Measurements from ENCODE around the gene ABCA5. TPM values are rescaled to one million over a fixed set of nuclear protein-coding genes. Genes with fewer than 3 reads are reported as not detected.

ABCA5 gene
- total RNA-seq, 1 donor from 2014 or later = 7.7 TPM

DNA sequence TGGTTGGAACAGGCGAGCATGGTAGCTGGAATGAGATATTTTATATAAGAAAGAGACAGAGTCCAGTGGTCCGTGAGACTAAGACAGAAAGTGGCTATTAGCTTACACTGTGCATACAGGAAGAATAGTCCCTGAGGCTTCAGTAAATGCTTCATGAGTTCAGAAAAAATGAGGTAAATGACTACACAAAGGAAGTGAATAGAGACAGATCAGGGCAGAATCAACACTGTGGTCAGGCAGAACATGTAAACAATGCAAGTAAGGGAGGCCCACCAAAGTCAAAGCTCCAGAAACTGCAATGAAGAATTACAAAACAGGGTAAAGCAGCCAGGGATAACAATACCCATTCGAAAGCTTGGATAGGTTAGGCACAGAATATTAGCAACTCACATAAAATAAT is 103.1 kb downstream of the ABCA5 start:
- no peaks in the 10 kb centered on the region for H3K9me3 Mint-ChIP-seq (ENCODE audit: low read depth)
- no peak for DNase-seq (ENCODE audit: low spot score)
- no peaks in the 10 kb centered on the region for H3K36me3 Mint-ChIP-seq (ENCODE audit: low read depth)
- H3K27ac Mint-ChIP-seq (ENCODE audit: unreplicated experiment) = no peak overlapping the region
- peaks cover 6% of the 10 kb centered on the region for H3K4me1 Mint-ChIP-seq (ENCODE audit: low read depth)
- H3K27me3 Mint-ChIP-seq (ENCODE audit: low read depth) = no peaks in the 10 kb centered on the region
- TF ChIP-seq, protein P1, sequence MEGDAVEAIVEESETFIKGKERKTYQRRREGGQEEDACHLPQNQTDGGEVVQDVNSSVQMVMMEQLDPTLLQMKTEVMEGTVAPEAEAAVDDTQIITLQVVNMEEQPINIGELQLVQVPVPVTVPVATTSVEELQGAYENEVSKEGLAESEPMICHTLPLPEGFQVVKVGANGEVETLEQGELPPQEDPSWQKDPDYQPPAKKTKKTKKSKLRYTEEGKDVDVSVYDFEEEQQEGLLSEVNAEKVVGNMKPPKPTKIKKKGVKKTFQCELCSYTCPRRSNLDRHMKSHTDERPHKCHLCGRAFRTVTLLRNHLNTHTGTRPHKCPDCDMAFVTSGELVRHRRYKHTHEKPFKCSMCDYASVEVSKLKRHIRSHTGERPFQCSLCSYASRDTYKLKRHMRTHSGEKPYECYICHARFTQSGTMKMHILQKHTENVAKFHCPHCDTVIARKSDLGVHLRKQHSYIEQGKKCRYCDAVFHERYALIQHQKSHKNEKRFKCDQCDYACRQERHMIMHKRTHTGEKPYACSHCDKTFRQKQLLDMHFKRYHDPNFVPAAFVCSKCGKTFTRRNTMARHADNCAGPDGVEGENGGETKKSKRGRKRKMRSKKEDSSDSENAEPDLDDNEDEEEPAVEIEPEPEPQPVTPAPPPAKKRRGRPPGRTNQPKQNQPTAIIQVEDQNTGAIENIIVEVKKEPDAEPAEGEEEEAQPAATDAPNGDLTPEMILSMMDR (IDR thresholded peaks at IDR 0.05) = no peak
- H3K4me3 Mint-ChIP-seq (ENCODE audit: unreplicated experiment) = no peak overlapping the region

DNA sequence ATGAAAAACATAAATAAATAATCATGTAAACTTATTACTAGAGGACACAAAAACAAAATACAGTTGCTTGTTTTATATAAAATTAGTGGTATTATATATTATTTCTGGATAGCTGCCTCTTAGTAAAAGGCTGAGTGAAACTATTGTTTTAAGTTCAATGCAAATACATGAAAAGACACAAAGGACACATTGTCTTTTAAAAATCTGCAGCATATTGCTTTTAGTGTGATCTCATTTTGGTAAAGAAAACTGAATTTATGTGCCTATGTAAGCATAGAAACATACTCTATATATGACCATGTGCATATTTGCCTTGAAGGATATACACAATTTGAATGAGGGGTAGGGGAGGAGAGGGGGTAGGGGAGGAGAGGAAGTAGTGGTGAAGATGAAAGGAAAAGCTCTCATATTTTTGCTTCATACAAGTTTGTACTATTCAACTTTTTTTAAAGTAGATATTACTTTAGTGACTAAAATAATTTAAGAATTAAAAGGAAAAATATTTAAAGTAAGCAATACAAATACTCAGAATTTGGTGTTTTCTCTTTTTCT is 104.2 kb downstream of the ABCA5 start:
- no peak for DNase-seq (ENCODE audit: low spot score)
- peaks cover 6% of the 10 kb centered on the region for H3K4me1 Mint-ChIP-seq (ENCODE audit: low read depth)
- H3K27ac Mint-ChIP-seq (ENCODE audit: unreplicated experiment) = no peak overlapping the region
- H3K4me3 Mint-ChIP-seq (ENCODE audit: unreplicated experiment) = no peak overlapping the region
- no peaks in the 10 kb centered on the region for H3K27me3 Mint-ChIP-seq (ENCODE audit: low read depth)
- TF ChIP-seq, protein P1 (IDR thresholded peaks at IDR 0.05) = no peak
- H3K9me3 Mint-ChIP-seq (ENCODE audit: low read depth) = no peaks in the 10 kb centered on the region
- H3K36me3 Mint-ChIP-seq (ENCODE audit: low read depth) = no peaks in the 10 kb centered on the region

DNA sequence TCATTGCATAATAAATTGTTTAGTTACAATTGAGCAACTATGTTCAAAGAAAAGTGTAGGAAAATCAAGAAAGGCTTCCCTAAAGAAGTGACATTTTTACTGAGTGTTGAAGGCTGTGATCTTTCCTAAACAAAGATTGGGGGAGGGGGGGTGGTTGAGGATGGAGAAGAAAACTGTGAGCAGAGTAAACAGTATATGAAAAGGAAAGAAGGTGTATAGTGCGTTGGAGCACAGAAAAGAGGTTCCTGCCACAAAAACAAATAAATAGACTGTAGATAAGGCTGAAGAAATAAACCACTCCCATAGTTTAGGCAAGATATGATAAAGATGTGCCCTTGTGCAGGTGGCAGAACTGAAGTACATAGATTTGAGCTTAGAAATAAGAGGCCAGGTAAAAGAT is 106.8 kb downstream of the ABCA5 start:
- peaks cover 6% of the 10 kb centered on the region for H3K4me1 Mint-ChIP-seq (ENCODE audit: low read depth)
- H3K27me3 Mint-ChIP-seq (ENCODE audit: low read depth) = no peaks in the 10 kb centered on the region
- H3K4me3 Mint-ChIP-seq (ENCODE audit: unreplicated experiment) = no peak overlapping the region
- H3K9me3 Mint-ChIP-seq (ENCODE audit: low read depth) = no peaks in the 10 kb centered on the region
- DNase-seq (ENCODE audit: low spot score) = no peak
- TF ChIP-seq, protein P1 (IDR thresholded peaks at IDR 0.05) = no peak
- H3K36me3 Mint-ChIP-seq (ENCODE audit: low read depth) = no peaks in the 10 kb centered on the region
- no peak overlapping the region for H3K27ac Mint-ChIP-seq (ENCODE audit: unreplicated experiment)

DNA sequence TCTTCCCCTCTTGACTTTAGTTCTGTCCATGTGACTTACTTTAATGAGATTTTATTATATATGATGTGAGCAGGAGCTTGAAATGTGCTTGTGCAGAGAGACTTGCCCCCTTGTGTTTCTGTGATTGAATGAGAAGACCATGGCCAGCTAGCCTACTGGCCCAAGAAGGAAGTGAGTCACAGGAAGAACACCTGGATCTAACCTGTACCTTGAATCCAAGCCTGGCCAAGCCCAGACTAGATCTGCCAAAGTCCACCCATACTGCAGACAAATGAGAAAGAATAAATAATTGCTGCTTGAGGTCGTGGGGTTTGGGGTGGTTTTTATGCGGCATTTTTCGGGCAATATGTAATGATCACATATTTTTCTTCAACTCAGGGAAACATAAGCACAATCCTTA is 107.9 kb downstream of the ABCA5 start:
- Mint-ChIP-seq H3K4me3 (ENCODE audit: unreplicated experiment) (no peak overlapping the region), H3K9me3 (ENCODE audit: low read depth) (no peaks in the 10 kb centered on the region)
- DNase-seq (ENCODE audit: low spot score) = no peak

DNA sequence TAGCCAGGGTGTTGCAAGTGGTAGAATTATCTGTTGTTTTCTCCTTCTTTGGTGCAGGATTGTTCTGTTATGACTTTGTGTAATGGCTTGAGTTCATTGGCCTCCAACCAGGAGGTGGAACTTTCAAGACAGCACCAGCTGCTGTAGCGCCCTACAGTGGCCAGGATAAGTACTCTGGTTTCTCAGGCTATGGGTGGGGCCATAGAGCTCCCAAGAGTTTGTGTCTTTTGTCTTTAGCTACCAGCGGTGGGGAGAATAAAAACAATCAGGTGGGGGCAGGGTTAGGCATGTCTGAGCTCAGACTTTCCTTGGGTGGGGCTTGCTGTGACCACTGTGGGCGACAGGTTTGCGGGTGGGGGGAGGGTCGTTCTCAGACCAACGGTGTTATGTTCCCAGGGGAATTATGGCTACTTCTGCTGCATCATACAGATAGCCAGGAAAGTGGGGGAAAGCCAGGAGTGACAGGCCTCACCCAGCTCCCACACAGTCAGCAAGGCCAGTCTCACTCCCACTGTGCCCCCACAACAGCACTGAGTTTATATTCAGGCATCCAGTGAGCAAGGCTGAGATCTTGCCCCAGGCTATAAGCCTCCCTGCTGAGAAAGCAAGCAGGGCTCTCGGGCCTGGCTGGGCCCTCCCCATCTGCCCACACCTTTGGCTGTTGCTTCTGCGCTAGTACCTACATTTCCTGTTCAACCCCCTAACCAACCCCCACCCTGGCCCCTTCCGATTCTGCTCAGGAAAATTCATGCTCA is 113.7 kb downstream of the ABCA5 start:
- peaks cover 17% of the 10 kb centered on the region for H3K9me3 Mint-ChIP-seq (ENCODE audit: low read depth)
- DNase-seq (ENCODE audit: low spot score) = no peak
- no peaks in the 10 kb centered on the region for H3K4me1 Mint-ChIP-seq (ENCODE audit: low read depth)
- H3K27ac Mint-ChIP-seq (ENCODE audit: unreplicated experiment) = no peak overlapping the region
- no peaks in the 10 kb centered on the region for H3K27me3 Mint-ChIP-seq (ENCODE audit: low read depth)
- peaks cover 2% of the 10 kb centered on the region for H3K36me3 Mint-ChIP-seq (ENCODE audit: low read depth)
- TF ChIP-seq, protein P1 (IDR thresholded peaks at IDR 0.05) = no peak
- H3K4me3 Mint-ChIP-seq (ENCODE audit: unreplicated experiment) = no peak overlapping the region

More for the DNA sequence above, 107.9 kb downstream of the ABCA5 start:
- TF ChIP-seq, protein P1 (IDR thresholded peaks at IDR 0.05) = no peak
- Mint-ChIP-seq H3K4me1 (ENCODE audit: low read depth) (peaks cover 6% of the 10 kb centered on the region), H3K27me3 (ENCODE audit: low read depth) (no peaks in the 10 kb centered on the region), H3K27ac (ENCODE audit: unreplicated experiment) (no peak overlapping the region), H3K36me3 (ENCODE audit: low read depth) (no peaks in the 10 kb centered on the region)

Data from chondrocyte (in vitro differentiated cells).